Measurements from ENCODE around the gene SEMA5A. TPM values are rescaled to one million over a fixed set of nuclear protein-coding genes. Genes with fewer than 3 reads are reported as not detected.

The SEMA5A gene
- total RNA-seq, 1 donor from 2014 or later = 31.9 TPM

DNA sequence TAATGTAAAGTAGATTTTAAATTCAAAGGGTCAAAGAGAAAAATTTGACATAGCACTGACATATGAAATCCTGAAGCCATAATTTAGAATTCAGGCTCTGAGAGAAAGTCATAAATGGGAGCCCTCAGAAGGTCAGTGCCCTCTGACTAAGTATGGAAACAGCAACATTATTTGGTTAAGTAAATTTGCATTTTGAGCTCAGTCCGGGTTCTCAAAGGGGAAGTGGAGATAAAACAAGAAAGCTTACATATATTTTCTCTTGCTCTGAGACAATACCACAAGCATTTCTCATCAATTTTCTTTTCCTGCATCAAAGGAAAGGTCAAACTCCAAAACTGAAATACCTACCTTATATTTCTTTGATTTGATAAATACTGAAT lies 348.0 kb downstream of the SEMA5A start:
- TF ChIP-seq, protein P1, sequence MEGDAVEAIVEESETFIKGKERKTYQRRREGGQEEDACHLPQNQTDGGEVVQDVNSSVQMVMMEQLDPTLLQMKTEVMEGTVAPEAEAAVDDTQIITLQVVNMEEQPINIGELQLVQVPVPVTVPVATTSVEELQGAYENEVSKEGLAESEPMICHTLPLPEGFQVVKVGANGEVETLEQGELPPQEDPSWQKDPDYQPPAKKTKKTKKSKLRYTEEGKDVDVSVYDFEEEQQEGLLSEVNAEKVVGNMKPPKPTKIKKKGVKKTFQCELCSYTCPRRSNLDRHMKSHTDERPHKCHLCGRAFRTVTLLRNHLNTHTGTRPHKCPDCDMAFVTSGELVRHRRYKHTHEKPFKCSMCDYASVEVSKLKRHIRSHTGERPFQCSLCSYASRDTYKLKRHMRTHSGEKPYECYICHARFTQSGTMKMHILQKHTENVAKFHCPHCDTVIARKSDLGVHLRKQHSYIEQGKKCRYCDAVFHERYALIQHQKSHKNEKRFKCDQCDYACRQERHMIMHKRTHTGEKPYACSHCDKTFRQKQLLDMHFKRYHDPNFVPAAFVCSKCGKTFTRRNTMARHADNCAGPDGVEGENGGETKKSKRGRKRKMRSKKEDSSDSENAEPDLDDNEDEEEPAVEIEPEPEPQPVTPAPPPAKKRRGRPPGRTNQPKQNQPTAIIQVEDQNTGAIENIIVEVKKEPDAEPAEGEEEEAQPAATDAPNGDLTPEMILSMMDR (conservative IDR thresholded peaks at IDR 0.05) = no peak
- no peak for DNase-seq (ENCODE audit: low read depth, low spot score)
- H3K27ac Mint-ChIP-seq (ENCODE audit: unreplicated experiment) = no peak overlapping the region
- peaks cover 35% of the 10 kb centered on the region for H3K4me1 Mint-ChIP-seq
- H3K36me3 Mint-ChIP-seq (ENCODE audit: low read depth) = peaks cover 5% of the 10 kb centered on the region
- no peak overlapping the region for H3K4me3 Mint-ChIP-seq
- no peaks in the 10 kb centered on the region for H3K27me3 Mint-ChIP-seq (ENCODE audit: low read depth)
- no peaks in the 10 kb centered on the region for H3K9me3 Mint-ChIP-seq

DNA sequence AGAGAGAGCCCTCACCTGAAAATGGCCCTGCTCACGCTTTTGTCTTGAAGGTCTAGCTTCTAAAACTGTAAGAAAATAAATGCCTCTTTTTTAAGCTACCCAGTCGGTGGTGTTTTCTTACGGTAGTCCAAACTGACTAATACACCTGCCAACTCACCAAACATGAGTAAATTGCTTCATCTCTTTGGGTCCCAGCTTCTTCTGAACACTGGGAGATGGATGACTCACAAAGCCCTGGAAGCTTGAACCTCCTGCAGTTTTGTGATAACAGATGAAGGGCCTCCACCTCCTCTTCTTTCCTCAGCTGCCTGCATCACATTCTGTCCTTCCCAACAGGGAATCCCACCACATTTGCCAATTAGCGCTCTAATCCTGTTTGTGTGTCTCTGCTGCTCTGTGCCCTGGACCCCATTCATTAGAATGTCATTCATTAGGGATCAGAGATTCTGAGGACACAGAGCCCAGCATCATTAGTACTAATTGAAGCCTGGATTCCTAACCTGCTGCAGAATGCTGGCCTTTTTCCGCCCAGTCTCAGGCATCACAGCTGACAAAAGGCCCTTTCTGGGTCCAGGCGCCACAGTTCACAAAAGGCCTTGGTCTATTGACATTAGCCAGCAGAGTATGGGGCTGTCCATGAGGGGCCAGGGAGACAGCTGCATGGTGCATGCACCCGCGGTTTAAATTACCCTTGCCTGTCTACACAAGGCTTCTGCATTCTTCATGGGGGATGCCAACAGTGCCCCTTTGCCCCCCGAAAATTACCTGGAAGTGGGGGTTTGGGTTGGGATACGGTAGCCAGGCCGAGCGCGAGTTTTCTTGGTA lies 349.3 kb downstream of the SEMA5A start:
- Mint-ChIP-seq H3K9me3 (no peaks in the 10 kb centered on the region), H3K4me3 (no peak overlapping the region), H3K27me3 (ENCODE audit: low read depth) (no peaks in the 10 kb centered on the region), H3K36me3 (ENCODE audit: low read depth) (peaks cover 8% of the 10 kb centered on the region), H3K27ac (ENCODE audit: unreplicated experiment) (no peak overlapping the region), H3K4me1 (peaks cover 44% of the 10 kb centered on the region)
- no peak for DNase-seq (ENCODE audit: low read depth, low spot score)
- TF ChIP-seq, protein P1 (conservative IDR thresholded peaks at IDR 0.05) = no peak

- Mint-ChIP-seq H3K9me3 (no peaks in the 10 kb centered on the region), H3K4me1 (peaks cover 53% of the 10 kb centered on the region), H3K36me3 (ENCODE audit: low read depth) (peaks cover 13% of the 10 kb centered on the region), H3K4me3 (no peak overlapping the region), H3K27me3 (ENCODE audit: low read depth) (no peaks in the 10 kb centered on the region), H3K27ac (ENCODE audit: unreplicated experiment) (no peak overlapping the region)
- TF ChIP-seq, protein P1 (conservative IDR thresholded peaks at IDR 0.05) = no peak
- DNase-seq (ENCODE audit: low read depth, low spot score) = no peak
Observed at GRCh38 chr5:9194509-9194908, 351.4 kb downstream of the SEMA5A start.

DNA sequence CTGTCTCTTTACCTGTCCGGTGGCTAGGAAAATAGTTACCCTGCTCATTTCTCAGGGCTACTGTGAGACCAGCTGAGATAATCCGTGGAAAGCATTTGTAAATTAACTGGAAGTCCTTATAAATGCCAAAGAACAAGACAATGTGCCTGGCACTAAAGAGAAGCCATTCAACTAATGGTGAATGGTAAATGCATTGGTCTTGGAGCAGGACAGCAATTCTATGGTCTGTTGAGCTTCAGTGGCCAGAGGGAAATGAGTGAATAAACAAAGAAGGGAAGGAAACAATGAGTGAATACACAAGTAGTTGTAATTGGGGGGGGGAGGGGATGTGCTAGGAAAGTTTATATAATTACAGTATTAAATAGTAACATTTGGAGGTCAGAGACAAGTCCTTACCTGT lies 353.6 kb downstream of the SEMA5A start:
- Mint-ChIP-seq H3K36me3 (ENCODE audit: low read depth) (peaks cover 28% of the 10 kb centered on the region), H3K4me3 (no peak overlapping the region), H3K9me3 (no peaks in the 10 kb centered on the region), H3K27ac (ENCODE audit: unreplicated experiment) (no peak overlapping the region), H3K4me1 (peaks cover 41% of the 10 kb centered on the region), H3K27me3 (ENCODE audit: low read depth) (no peaks in the 10 kb centered on the region)
- DNase-seq (ENCODE audit: low read depth, low spot score) = no peak
- TF ChIP-seq, protein P1 (conservative IDR thresholded peaks at IDR 0.05) = no peak

- H3K9me3 Mint-ChIP-seq = no peaks in the 10 kb centered on the region
- TF ChIP-seq, protein P1 (conservative IDR thresholded peaks at IDR 0.05) = no peak
- H3K27me3 Mint-ChIP-seq (ENCODE audit: low read depth) = no peaks in the 10 kb centered on the region
- H3K4me1 Mint-ChIP-seq = peaks cover 30% of the 10 kb centered on the region
- H3K4me3 Mint-ChIP-seq = no peak overlapping the region
- H3K36me3 Mint-ChIP-seq (ENCODE audit: low read depth) = peaks cover 31% of the 10 kb centered on the region
- DNase-seq (ENCODE audit: low read depth, low spot score) = no peak
- no peak overlapping the region for H3K27ac Mint-ChIP-seq (ENCODE audit: unreplicated experiment)
Observed at GRCh38 chr5:9189681-9190080, 356.2 kb downstream of the SEMA5A start.

Data from neural crest cell (in vitro differentiated cells).